HG03442 (cell line): ENCODE measurements around the gene MRC2.
"Not testable (repeated sequence)": the region's sequence is repeated elsewhere in the genome, so short reads cannot be mapped to it uniquely, and the experiment has no call there.

Source experiments
- ATAC-seq: cut with Tn5 transposase; IDR thresholded peaks from one replicate; pipeline ENCODE4 v1.9.1; 2021; ENCODE audit warnings: mild to moderate bottlenecking, moderate library complexity; ENCODE audit not compliant: unreplicated experiment

MRC2 gene

GRCh38 chr17:62613095-62613494 is 14.4 kb upstream of the MRC2 start:
- ATAC-seq, result not testable (repeated sequence)

DNA sequence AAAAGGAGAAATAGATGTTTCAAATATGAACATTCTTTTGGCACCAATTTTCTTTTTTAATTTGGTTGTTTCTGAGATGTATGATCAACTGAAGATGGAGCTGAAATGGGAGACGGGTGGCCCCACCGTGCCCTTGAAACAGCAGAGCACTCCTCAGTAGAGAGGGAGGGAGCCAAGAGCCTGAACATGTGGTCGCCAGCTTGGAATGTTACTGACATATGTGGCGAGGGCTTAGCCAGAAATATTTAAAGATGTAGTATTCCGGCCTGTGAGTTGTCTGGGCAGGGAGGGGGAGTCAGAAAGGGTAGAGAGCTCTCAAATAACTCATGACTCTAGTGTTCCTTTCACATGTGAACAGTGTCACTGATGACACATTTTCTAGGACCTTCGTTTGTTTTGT is 13.3 kb upstream of the MRC2 start:
- ATAC-seq, result no peak

GRCh38 chr17:62615503-62615902 is 12.0 kb upstream of the MRC2 start:
- ATAC-seq, result no peak

- ATAC-seq, result no peak
These were observed 10.2 kb upstream of the MRC2 start for GRCh38 chr17:62616993-62617893.

GRCh38 chr17:62617894-62618472 is 9.5 kb upstream of the MRC2 start:
- no peak for ATAC-seq

DNA sequence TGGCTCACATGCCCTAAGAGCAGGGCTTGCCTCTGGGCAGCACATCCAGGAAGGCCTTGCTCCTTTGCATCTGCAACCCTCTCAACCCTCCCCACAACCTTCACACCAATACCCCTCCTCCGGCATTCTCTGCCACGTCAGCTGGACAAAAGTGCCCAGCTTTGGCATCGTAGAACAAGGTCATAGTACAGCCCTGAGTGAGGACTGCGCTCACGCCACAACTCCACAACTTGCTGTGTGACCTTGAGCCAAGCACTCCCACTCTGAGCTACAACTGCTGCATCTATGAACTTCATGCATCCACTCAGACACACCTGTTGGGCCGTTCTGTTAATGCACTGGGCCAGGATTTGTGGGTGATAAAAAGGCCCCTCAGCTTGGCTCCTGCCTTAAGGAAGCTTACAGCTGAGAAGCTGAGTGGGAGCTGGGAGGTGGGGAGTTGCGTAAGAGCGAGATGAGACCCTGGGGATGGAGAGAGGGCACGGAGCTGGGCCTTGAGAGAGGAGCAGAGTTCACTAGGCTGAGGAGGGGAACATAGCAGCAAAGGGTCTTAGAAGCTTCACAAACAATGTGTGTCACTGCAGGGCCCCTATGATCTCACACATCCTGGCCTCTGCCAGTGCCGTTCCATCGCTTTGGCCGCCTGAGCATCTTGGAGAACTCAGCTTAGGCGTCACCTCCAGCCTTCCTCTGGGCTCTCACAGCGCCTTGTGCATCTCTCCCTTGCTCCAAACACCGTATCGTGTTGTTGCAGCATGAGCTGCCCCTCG is 8.6 kb upstream of the MRC2 start:
- ATAC-seq, result no peak

GRCh38 chr17:62619417-62620155 is 7.9 kb upstream of the MRC2 start:
- no peak for ATAC-seq

DNA sequence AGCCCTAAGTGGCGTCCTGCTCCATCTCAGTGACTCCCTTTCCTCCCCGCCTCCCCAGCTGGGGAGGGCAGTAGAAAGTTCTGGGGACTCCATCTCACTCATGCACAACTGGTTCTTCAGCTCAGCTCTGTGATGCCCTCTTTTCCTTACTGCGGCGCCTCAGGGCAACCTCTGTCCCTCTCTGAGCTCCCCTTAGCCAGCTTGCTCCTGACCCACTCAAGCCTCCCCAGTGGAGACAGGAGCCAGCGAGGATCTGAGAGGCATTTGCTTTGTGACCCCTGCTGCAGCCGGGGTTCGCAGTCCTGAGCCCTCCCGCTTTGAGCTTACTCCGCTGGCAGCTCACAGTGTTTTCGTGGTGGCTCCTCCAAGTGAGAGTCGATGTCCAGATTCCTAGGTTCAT is 6.2 kb upstream of the MRC2 start:
- no peak for ATAC-seq

GRCh38 chr17:62625184-62625869 is 2.1 kb upstream of the MRC2 start:
- no peak for ATAC-seq

DNA sequence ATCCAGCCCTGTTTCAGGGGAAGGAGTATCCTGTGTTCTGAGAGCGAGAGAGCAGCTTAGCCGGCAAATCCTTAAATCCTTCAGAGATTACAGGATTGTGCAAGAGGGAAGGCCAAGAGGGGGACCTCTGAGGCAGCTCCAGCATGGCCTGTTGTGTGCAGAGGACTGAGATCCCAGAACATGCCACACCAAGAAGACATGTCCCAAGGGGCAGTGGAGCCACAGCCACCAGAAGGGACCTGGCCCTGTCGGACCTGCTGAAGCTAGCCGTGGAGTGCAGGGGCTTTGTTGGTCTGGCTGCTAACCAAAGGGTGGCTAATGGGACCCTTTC is 1.6 kb upstream of the MRC2 start:
- no peak for ATAC-seq

DNA sequence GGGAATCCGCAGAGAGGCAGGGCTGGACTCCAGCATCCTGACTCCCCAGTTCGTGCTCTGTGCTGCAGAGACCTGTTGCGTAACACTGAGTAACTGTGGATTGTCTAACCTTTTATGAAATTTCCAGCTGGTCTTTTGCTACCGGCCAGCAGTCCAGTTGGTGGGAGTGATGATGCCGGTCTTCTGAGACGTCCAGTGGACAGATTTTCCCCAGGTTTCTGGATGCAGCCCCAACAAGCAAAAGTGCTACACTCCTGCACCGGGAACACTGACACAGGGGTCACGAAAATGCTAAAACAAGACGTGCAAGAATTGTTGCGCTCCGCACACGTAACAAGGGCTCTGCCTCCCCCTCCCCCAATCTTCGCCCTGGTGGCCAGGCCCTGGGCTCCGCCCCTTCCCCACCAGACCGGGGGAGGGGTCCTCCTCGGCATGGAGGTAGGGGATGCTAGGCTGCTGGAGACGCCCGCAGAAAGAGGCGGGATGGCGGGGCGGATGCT is 701 bp upstream of the MRC2 start:
- ATAC-seq, result no peak

GRCh38 chr17:62627904-62628633 is 599 bp downstream of the MRC2 start:
- ATAC-seq, result no peak

DNA sequence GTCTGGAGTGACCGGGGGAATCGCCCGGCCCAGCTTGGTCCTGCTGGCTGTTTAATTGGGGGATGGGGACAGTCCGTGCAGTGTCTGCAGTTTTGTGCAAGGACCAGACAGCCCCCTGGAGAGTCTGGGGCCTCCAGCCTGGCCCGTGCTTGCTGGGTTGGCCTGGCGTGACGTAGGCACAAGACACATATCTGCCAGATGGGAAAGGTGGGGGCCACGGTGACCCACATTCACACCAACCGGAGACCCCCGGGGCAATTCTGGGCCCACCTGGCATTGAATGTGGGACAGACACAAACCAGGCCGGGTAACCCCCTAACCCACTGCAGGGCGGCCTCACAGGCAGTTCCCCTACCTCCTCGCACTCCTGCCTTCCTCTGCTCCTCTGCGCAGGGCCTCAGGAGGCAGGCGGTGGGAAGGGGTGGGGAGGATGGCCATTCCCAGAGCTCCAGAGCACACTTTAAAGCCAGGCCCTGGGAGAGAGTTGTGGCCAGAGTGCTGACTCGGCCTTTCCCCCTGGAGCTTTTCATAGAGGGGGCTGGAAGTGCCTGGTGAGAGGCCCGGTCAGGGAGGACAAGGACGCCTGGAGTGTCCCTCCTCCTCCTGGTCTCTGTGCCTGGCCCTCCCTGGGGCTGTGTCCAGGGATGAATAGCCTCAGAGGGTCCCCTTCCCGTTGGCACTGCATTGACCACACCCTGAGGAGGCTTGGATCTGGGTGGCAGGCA is 1.5 kb downstream of the MRC2 start:
- no peak for ATAC-seq

DNA sequence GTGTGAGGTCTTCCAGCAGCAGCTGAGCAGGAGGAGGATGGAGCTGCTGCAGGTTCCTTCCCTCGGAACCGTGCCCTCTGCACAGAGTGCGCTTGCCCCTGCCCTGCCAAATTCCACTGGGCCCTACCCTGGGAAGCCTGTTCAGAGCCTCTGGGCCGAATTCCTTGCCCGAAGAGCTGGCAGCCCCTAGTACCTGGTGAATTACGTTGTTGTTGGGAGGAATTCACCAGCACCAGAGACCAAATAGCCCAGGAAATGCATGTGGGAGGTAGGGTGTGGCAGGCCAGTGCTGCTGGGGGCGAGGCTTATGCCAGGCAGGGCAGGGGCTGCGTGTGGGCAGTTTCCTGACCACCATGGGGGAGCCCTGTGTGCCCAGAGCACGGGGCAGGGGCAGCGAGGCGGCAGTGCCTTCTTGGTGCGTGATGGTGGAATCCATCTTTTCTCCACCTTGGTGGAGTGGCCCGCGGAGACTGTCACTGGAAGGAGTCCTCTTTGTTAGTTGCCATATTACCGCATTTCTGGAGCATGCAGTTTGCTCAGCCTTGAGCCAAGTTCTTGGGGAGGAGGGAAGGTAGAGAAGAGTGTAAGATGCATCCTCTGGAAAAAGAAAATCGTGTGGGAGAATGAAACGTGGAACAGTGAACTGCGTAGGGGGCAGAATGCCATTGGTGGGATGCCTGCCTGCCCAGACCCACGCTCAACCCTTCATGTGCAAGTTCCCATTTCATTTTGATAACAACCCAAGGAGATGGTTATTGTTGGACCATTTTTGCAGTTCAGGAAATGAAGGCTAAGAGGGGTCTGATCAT is 2.3 kb downstream of the MRC2 start:
- no peak for ATAC-seq

- ATAC-seq, result no peak
These were observed 3.1 kb downstream of the MRC2 start for GRCh38 chr17:62630365-62631085.

GRCh38 chr17:62631086-62631935 is 3.8 kb downstream of the MRC2 start:
- no peak for ATAC-seq
